SK-N-SH (cell line): Measurements from ENCODE around the gene LETM1.

ENCODE experiments used
- CTCF ChIP-seq: fragments of 200-600 bp; sonication (generic); IDR thresholded peaks from 2 replicates; pipeline ENCODE4 v1.6.1; 2017; ENCODE audit warnings: antibody characterized with exemption, mild to moderate bottlenecking, moderate library complexity
- EP300 ChIP-seq, 2 experiments: IDR thresholded peaks; 2 replicates each; pipeline versions ENCODE4 v1.4.0 to v1.6.1; 2012; ENCODE audit warnings: borderline replicate concordance in 1 of 2, low read depth in 1 of 2, low read length in 1 of 2
- TAF1 ChIP-seq: IDR thresholded peaks from 2 replicates; pipeline ENCODE4 v1.6.1; 2012; ENCODE audit warnings: low read depth, mild to moderate bottlenecking, low read length, moderate library complexity, borderline replicate concordance

- TF ChIP-seq TAF1 (no peak), EP300 (IDR thresholded peaks at IDR 0.05; ENCODE audit: borderline replicate concordance in 1 of 2, low read depth in 1 of 2, low read length in 1 of 2) (no peak), CTCF (no peak)
Measured at GRCh38 chr4:1868293-1868692, 12.3 kb upstream of the LETM1 start.
